Subcutaneous adipose tissue (tissue), 4 donors: ENCODE measurements around the gene PXMP4. TPM values are rescaled to one million over a fixed set of nuclear protein-coding genes. Genes with fewer than 3 reads are reported as not detected.

Source experiments
- CTCF ChIP-seq: fragments of 450-650 bp; IDR thresholded peaks from one replicate; pipeline ENCODE4 v1.5.1; 2016; ENCODE audit warnings: low read depth, mild to moderate bottlenecking, control low read depth, antibody characterized with exemption, moderate library complexity
- total RNA-seq, 4 donors: library from RNA; depleted of rRNA; stranded (reverse); fragments of >200 nt; gene quantifications; one replicate each; pipeline ENCODE4 v1.1.0, GENCODE V29; 2016

Gene PXMP4
- total RNA-seq, 4 donors from 2014 or later: 2.0 to 7.0 (median 4.3) TPM

- TF ChIP-seq CTCF: no peak
Observed at GRCh38 chr20:33730946-33731692, 11.0 kb upstream of the PXMP4 start.

DNA sequence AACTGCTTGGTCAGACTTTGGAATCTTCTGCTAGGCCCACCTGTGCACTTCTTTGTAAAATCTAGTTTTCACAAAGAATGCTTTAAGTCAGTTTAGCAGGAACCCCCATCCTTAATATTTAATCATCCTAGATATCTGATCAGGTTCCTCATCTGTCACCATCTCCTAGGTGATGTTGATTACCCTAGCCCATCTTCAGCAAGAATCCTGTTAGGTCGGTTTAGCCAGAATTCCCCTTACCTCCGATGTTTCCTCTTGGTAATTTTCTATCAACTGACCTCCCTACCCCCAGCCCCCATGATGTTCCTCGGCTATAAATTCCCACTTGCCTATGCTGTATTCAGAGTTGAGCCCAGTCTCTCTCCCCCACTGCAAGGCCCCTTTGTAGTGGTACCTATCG is 9.0 kb upstream of the PXMP4 start:
- TF ChIP-seq CTCF: no peak

GRCh38 chr20:33728463-33728862 is 8.4 kb upstream of the PXMP4 start:
- no peak for TF ChIP-seq CTCF

- TF ChIP-seq CTCF: no peak
Observed at GRCh38 chr20:33727806-33728205, 7.7 kb upstream of the PXMP4 start.

GRCh38 chr20:33727115-33727479 is 7.0 kb upstream of the PXMP4 start:
- TF ChIP-seq CTCF: no peak

DNA sequence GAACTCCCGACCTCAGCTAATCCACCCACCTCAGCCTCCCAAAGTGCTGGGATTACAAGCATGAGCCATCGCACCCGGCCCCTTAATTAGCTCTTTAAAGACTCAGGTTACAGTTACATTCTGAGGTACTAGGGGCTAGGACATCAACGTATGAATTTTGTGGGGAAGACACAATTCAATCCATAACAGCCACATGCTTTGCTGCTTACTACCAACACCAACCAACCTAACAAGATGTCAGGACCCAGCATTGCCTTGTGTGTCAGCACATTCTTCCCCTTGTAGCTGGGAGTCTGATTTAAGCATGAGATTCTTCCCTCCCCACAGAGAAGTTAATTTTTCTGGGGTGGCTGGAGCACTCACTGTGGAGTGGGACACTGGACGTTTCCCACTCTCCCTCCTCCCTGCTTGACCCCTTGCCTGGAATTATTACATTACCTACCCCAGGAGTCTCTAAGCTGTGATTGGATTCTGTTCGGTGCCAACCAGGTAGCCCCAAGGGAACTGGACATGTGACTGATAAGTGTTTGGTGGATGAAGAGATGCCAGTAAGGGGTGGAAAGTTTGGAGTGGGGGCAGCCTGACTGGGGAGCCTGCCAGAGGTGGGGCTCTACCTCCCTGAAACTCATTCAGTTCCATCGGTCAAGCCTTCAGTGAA is 5.6 kb upstream of the PXMP4 start:
- no peak for TF ChIP-seq CTCF

- no peak for TF ChIP-seq CTCF
Observed at GRCh38 chr20:33724439-33725094, 4.5 kb upstream of the PXMP4 start.
